Measurements from ENCODE around the gene R3HDM4. TPM values are rescaled to one million over a fixed set of nuclear protein-coding genes. Genes with fewer than 3 reads are reported as not detected.
A peak's percentile ranks its signal among the peaks of the same experiment; 100 is the strongest.

R3HDM4 gene
- total and polyA plus RNA-seq, 9 donors = 8.7 to 43.0 (median 29.5) TPM

- no peaks in the 10 kb centered on the region for H3K27me3 ChIP-seq
- no peak overlapping the region for H3K4me3 ChIP-seq
- WGBS, 3 donors = 57 to 87% (median 74%) methylated on average over 9 to 13 of the region's 13 CpGs
- peaks cover 17% of the 10 kb centered on the region for H3K4me1 ChIP-seq (ENCODE audit: insufficient read depth)
- intact Hi-C loops (cut with DNase I) = no loop called here
- H3K36me3 ChIP-seq = no peaks in the 10 kb centered on the region
- H3K27ac ChIP-seq = no peak overlapping the region
- TF ChIP-seq, protein P1, sequence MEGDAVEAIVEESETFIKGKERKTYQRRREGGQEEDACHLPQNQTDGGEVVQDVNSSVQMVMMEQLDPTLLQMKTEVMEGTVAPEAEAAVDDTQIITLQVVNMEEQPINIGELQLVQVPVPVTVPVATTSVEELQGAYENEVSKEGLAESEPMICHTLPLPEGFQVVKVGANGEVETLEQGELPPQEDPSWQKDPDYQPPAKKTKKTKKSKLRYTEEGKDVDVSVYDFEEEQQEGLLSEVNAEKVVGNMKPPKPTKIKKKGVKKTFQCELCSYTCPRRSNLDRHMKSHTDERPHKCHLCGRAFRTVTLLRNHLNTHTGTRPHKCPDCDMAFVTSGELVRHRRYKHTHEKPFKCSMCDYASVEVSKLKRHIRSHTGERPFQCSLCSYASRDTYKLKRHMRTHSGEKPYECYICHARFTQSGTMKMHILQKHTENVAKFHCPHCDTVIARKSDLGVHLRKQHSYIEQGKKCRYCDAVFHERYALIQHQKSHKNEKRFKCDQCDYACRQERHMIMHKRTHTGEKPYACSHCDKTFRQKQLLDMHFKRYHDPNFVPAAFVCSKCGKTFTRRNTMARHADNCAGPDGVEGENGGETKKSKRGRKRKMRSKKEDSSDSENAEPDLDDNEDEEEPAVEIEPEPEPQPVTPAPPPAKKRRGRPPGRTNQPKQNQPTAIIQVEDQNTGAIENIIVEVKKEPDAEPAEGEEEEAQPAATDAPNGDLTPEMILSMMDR (IDR thresholded peaks at IDR 0.05) = no peak
- TF ChIP-seq POLR2A (IDR thresholded peaks at IDR 0.05) (no peak), EP300 (IDR thresholded peaks at IDR 0.05) (no peak)
- H3K9me3 ChIP-seq = no peaks in the 10 kb centered on the region
- DNase-seq = peak in 2 of 5 donors; percentile 58 to 63
These were observed 39.9 kb downstream of the R3HDM4 start for GRCh38 chr19:873084-873483.

DNA sequence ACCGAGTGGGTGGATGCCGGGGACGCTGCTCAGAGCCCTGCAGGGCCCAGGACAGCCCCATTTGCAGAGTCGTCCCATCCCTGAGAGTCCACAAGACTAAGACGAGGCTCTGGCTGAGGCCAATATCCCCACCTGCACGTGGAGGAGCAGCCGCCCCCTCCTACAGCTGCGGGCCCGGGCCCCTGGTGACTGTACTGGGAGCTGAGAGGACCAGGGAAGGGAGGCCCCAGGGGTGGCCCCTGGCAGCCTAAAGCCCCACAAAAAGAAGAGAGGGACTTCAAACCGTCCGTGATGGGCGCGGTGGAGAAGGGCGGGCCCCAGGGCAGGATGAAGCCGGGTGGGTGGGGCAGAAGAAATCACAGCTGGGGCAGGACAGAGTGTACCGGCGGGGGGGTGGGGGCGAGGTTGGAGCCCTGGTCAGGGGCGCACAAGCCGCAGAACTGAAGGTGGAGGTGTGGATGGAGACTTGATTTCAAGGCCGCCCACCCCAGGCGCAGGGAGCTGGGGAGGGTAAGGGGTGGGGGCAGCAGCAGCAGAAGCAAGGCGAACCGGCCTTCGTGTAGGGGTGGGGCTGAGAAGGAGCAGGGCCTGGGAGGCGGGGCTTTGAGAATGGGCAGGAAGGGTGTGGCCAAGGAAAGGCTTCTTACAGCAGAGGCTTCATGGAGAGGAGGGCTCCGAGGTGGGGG, 40.6 kb downstream of the R3HDM4 start:
- Histone ChIP-seq H3K4me3 (no peak overlapping the region), H3K36me3 (no peaks in the 10 kb centered on the region), H3K4me1 (ENCODE audit: insufficient read depth) (peaks cover 17% of the 10 kb centered on the region), H3K27me3 (no peaks in the 10 kb centered on the region), H3K27ac (peak overlapping the region; percentile 33 to 59), H3K9me3 (no peaks in the 10 kb centered on the region)
- WGBS, 3 donors = 29 to 62% (median 59%) methylated on average over 26 to 27 of the region's 27 CpGs
- intact Hi-C loops (cut with DNase I) = no loop called here
- DNase-seq = peak; percentile 63 to 78 (median 74)
- TF ChIP-seq POLR2A (IDR thresholded peaks at IDR 0.05) (no peak), EP300 (IDR thresholded peaks at IDR 0.05) (no peak)
- TF ChIP-seq, protein P1 (IDR thresholded peaks at IDR 0.05) = no peak

DNA sequence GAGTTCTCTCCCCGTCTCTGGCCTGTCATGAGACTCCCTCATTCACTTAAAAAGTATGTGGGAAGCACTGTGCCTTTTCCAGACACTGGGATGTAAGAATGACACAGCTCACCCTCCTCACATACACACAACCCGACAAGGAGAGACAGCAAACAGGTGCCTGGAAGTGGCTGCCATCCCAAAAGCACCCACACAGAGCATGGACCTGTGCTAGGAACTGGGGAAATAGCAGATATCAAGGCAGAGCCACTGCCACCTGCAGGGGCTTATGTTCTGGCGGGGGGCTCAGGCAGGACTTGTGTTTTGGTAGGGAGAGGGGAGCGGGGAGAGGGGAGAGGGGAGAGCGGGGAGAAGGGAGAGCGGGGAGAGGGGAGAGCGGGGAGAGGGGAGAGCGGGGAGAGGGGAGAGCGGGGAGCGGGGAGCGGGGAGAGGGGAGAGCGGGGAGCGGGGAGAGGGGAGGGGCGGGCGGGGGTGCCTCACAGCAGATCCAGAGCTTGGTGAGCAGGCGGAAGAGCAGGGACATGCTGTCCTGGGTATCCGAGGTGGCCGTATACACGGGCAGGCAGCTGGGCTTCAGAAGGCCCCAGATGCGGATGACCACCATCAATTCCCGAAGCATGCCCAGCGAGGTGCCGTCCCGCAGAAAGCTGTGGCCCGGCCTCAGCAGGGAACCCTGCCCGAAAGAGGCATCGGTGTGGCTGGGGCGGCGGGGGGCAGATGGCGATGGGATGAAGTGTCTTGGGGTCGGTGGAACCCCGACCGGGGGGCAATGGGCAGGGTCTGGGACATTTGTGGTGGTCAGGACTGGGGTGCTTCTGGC, 41.4 kb downstream of the R3HDM4 start:
- WGBS, 3 donors = 52 to 79% (median 73%) methylated on average over 19 to 24 of the region's 33 CpGs
- intact Hi-C loops (cut with DNase I) = no loop called here
- H3K27ac ChIP-seq = peak overlapping the region; percentile 33 to 59
- TF ChIP-seq, protein P1 (IDR thresholded peaks at IDR 0.05) = no peak
- TF ChIP-seq POLR2A (IDR thresholded peaks at IDR 0.05) (no peak), EP300 (IDR thresholded peaks at IDR 0.05) (no peak)
- peaks cover 17% of the 10 kb centered on the region for H3K4me1 ChIP-seq (ENCODE audit: insufficient read depth)
- peak in 4 of 5 donors; percentile 42 to 67 (median 62) for DNase-seq
- no peaks in the 10 kb centered on the region for H3K27me3 ChIP-seq
- no peaks in the 10 kb centered on the region for H3K9me3 ChIP-seq
- no peaks in the 10 kb centered on the region for H3K36me3 ChIP-seq
- H3K4me3 ChIP-seq = no peak overlapping the region

GRCh38 chr19:870963-871401, 42.0 kb downstream of the R3HDM4 start:
- no peaks in the 10 kb centered on the region for H3K9me3 ChIP-seq
- intact Hi-C loops (cut with DNase I) = no loop called here
- H3K4me1 ChIP-seq (ENCODE audit: insufficient read depth) = peaks cover 17% of the 10 kb centered on the region
- no peaks in the 10 kb centered on the region for H3K27me3 ChIP-seq
- TF ChIP-seq POLR2A (IDR thresholded peaks at IDR 0.05) = no peak
- peak in 4 of 5 donors; percentile 58 to 82 (median 72) for DNase-seq
- peak overlapping the region in 1 of 2 donors; percentile 15 for H3K27ac ChIP-seq
- 59 to 78% (median 72%) methylated on average over 18 to 28 of the region's 28 CpGs for WGBS, 3 donors
- H3K4me3 ChIP-seq = no peak overlapping the region
- H3K36me3 ChIP-seq = no peaks in the 10 kb centered on the region
